ENCODE data around the gene USP6NL.

USP6NL gene

DNA sequence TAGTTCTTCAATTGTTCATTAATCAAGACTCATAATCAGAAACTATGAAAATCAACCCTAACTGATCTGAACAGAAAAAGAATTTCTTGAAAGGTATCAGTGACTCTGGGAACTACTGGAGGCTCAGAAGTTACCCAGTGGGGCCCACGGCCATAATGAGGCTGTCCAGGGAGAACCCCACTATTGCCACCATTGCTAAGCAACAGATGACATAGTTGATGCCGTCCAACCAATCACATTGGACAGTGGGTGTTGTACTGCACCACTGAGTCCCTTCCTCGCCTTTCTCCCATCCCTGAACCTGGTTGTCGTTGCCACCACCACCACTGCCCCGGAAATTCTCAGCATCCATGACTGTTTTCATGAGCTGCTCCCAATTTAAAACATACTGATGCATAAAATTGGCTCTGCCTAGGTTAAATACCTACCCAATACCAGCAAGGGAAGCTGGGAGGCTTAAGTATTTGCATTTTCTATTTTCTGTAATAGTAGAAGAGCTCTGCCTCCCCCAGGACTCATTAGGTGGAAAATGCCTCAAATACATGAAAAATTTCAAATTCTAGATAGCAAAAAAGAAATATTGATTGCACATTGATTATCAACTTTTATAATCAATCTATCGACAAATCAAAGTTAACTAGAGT lies 26.7 kb upstream of the USP6NL start:
- Histone ChIP-seq H4K8ac (ENCODE audit: low read depth, low read length) (no peak overlapping the region), H3K4me1 (ENCODE audit: control insufficient read depth, low read depth, low read length) (peaks cover 7% of the 10 kb centered on the region), H2BK15ac (replicated peaks; ENCODE audit: low read depth) (no peak overlapping the region), H3K4ac (ENCODE audit: low read depth, low read length) (no peak overlapping the region), H3K18ac (ENCODE audit: low read length) (no peak overlapping the region), H2BK120ac (ENCODE audit: low read depth, low read length) (no peak overlapping the region), H3K79me1 (ENCODE audit: low read length) (no peaks in the 10 kb centered on the region), H3K9ac (ENCODE audit: low read length) (no peak overlapping the region), H3K4me2 (ENCODE audit: low read length) (no peak overlapping the region), H4K5ac (ENCODE audit: low read length) (no peak overlapping the region), H3K27ac (ENCODE audit: low read depth, low read length) (no peak overlapping the region), H3K79me2 (ENCODE audit: control insufficient read depth, insufficient read depth, low read length) (no peaks in the 10 kb centered on the region), H2BK5ac (ENCODE audit: low read length) (no peak overlapping the region), H3K36me3 (ENCODE audit: control insufficient read depth, insufficient read depth, low read length) (no peaks in the 10 kb centered on the region), H3K27me3 (ENCODE audit: insufficient read depth, low read length, poor library complexity) (no peaks in the 10 kb centered on the region), H3K4me3 (ENCODE audit: low read length) (no peak overlapping the region), H3K23ac (ENCODE audit: low read length) (no peak overlapping the region), H2AK5ac (ENCODE audit: low read length) (no peak overlapping the region), H3K56ac (ENCODE audit: low read length) (no peak overlapping the region)
- no CpG with 5 or more reads among the region's 6 CpGs for WGBS (ENCODE audit: extremely low coverage, insufficient coverage, low lambda C conversion rate)
- no peak for DNase-seq

DNA sequence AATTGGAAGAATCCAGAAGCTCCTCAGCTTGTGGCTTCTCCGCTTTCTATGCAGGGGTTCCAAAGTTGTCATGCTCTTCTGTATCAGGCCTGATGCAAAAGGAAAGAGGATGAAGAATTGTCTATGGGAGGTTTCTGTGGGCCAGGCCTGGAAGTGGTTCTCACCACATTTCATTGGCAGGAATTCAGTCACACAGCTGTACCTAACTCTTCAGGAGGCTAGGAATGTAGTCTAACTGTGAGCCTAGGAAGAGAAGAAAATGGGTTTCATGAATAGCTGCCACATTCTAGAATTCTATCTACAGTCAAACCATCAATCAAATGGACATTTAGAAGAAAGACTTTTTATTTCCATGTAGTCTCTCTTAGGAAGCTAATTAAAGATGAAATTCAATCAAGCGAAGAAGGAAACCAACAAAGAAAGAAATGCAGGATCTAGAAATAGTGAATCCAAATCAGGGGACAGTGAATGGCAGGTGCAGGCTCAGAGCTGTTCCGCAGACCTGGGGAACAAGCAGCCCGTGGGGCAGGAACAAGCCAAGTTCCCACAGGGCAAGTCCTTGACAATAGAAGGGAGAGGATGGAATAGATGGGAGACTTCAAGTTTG lies 25.4 kb upstream of the USP6NL start:
- Histone ChIP-seq H3K56ac (ENCODE audit: low read length) (no peak overlapping the region), H3K4me1 (ENCODE audit: control insufficient read depth, low read depth, low read length) (peaks cover 5% of the 10 kb centered on the region), H3K18ac (ENCODE audit: low read length) (no peak overlapping the region), H2AK5ac (ENCODE audit: low read length) (no peak overlapping the region), H3K4ac (ENCODE audit: low read depth, low read length) (no peak overlapping the region), H4K8ac (ENCODE audit: low read depth, low read length) (no peak overlapping the region), H3K27ac (ENCODE audit: low read depth, low read length) (no peak overlapping the region), H3K36me3 (ENCODE audit: control insufficient read depth, insufficient read depth, low read length) (no peaks in the 10 kb centered on the region), H2BK15ac (replicated peaks; ENCODE audit: low read depth) (no peak overlapping the region), H3K9ac (ENCODE audit: low read length) (no peak overlapping the region), H3K27me3 (ENCODE audit: insufficient read depth, low read length, poor library complexity) (no peaks in the 10 kb centered on the region), H4K5ac (ENCODE audit: low read length) (no peak overlapping the region), H2BK5ac (ENCODE audit: low read length) (no peak overlapping the region), H3K79me2 (ENCODE audit: control insufficient read depth, insufficient read depth, low read length) (no peaks in the 10 kb centered on the region), H3K4me2 (ENCODE audit: low read length) (no peak overlapping the region), H2BK120ac (ENCODE audit: low read depth, low read length) (no peak overlapping the region), H3K23ac (ENCODE audit: low read length) (no peak overlapping the region), H3K79me1 (ENCODE audit: low read length) (no peaks in the 10 kb centered on the region), H3K4me3 (ENCODE audit: low read length) (no peak overlapping the region)
- no CpG with 5 or more reads among the region's 4 CpGs for WGBS (ENCODE audit: extremely low coverage, insufficient coverage, low lambda C conversion rate)
- no peak for DNase-seq

DNA sequence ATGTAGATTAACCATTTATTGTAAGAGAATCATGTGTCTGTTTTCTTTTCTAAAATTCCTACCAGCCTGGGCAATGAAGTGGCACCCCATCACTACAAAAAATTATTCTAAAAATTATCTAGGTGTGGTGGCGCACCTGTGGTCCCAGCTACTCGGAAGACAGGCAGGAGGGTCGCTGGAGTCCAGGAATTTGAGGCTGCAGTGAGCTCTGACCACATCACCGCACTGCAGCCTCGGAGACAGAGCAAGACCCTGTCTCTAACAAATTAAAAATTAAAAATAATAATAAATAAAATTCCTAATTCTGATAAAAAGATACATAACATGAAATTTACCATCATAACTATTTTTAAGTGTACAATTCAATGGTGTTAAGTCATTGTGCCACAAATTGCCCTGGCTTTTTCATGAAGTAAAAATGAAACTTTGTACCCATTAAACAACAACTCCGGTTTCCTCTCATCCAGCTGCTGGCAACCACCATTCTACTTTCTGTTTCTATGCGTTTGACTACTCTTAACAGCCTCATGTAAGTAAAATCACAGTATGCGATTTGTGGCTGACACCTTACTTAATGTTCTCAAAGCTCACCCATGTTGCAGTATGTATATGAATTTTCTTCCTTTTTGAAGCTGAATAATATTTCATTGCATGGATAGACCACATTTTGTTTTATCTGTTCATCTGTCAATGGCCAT lies 20.6 kb upstream of the USP6NL start:
- Histone ChIP-seq H3K9ac (ENCODE audit: low read length) (no peak overlapping the region), H3K4me3 (ENCODE audit: low read length) (no peak overlapping the region), H3K4me1 (ENCODE audit: control insufficient read depth, low read depth, low read length) (no peaks in the 10 kb centered on the region), H2BK5ac (ENCODE audit: low read length) (no peak overlapping the region), H3K27me3 (ENCODE audit: insufficient read depth, low read length, poor library complexity) (no peaks in the 10 kb centered on the region), H3K4me2 (ENCODE audit: low read length) (no peak overlapping the region), H3K79me2 (ENCODE audit: control insufficient read depth, insufficient read depth, low read length) (no peaks in the 10 kb centered on the region), H3K27ac (ENCODE audit: low read depth, low read length) (no peak overlapping the region), H3K18ac (ENCODE audit: low read length) (no peak overlapping the region), H2BK15ac (replicated peaks; ENCODE audit: low read depth) (no peak overlapping the region), H3K36me3 (ENCODE audit: control insufficient read depth, insufficient read depth, low read length) (no peaks in the 10 kb centered on the region), H3K4ac (ENCODE audit: low read depth, low read length) (no peak overlapping the region), H4K5ac (ENCODE audit: low read length) (no peak overlapping the region), H2BK120ac (ENCODE audit: low read depth, low read length) (no peak overlapping the region), H3K23ac (ENCODE audit: low read length) (no peak overlapping the region), H3K56ac (ENCODE audit: low read length) (no peak overlapping the region), H4K8ac (ENCODE audit: low read depth, low read length) (no peak overlapping the region), H3K79me1 (ENCODE audit: low read length) (no peaks in the 10 kb centered on the region), H2AK5ac (ENCODE audit: low read length) (no peak overlapping the region)
- no CpG with 5 or more reads among the region's 8 CpGs for WGBS (ENCODE audit: extremely low coverage, insufficient coverage, low lambda C conversion rate)
- DNase-seq, result no peak

DNA sequence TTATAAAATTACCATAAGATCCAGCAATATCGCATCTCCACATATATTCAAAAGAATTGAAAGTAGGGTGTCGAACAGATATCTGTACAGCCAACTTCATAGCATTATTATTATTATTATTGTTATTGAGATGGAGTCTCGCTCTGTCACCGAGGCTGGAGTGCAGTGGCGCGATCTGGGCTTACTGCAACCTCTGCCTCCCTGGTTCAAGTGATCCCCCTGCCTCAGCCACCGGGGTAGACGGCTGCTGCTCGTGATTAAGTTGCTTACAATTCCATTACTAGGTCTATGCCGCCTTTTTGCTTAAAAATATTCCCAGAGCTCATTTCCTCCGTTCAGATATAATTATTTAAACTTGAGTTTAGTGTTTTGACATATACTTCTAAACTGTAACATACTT lies 19.8 kb upstream of the USP6NL start:
- Histone ChIP-seq H3K9ac (ENCODE audit: low read length) (no peak overlapping the region), H2BK15ac (replicated peaks; ENCODE audit: low read depth) (no peak overlapping the region), H3K4me2 (ENCODE audit: low read length) (no peak overlapping the region), H3K56ac (ENCODE audit: low read length) (no peak overlapping the region), H4K8ac (ENCODE audit: low read depth, low read length) (no peak overlapping the region), H3K27me3 (ENCODE audit: insufficient read depth, low read length, poor library complexity) (no peaks in the 10 kb centered on the region), H2BK5ac (ENCODE audit: low read length) (no peak overlapping the region), H3K4ac (ENCODE audit: low read depth, low read length) (no peak overlapping the region), H2AK5ac (ENCODE audit: low read length) (no peak overlapping the region), H3K23ac (ENCODE audit: low read length) (no peak overlapping the region), H3K4me1 (ENCODE audit: control insufficient read depth, low read depth, low read length) (no peaks in the 10 kb centered on the region), H3K79me2 (ENCODE audit: control insufficient read depth, insufficient read depth, low read length) (no peaks in the 10 kb centered on the region), H3K79me1 (ENCODE audit: low read length) (no peaks in the 10 kb centered on the region), H4K5ac (ENCODE audit: low read length) (no peak overlapping the region), H3K4me3 (ENCODE audit: low read length) (no peak overlapping the region), H2BK120ac (ENCODE audit: low read depth, low read length) (no peak overlapping the region), H3K36me3 (ENCODE audit: control insufficient read depth, insufficient read depth, low read length) (no peaks in the 10 kb centered on the region), H3K27ac (ENCODE audit: low read depth, low read length) (no peak overlapping the region), H3K18ac (ENCODE audit: low read length) (no peak overlapping the region)
- WGBS (ENCODE audit: extremely low coverage, insufficient coverage, low lambda C conversion rate), result no CpG with 5 or more reads among the region's 11 CpGs
- DNase-seq, result no peak

DNA sequence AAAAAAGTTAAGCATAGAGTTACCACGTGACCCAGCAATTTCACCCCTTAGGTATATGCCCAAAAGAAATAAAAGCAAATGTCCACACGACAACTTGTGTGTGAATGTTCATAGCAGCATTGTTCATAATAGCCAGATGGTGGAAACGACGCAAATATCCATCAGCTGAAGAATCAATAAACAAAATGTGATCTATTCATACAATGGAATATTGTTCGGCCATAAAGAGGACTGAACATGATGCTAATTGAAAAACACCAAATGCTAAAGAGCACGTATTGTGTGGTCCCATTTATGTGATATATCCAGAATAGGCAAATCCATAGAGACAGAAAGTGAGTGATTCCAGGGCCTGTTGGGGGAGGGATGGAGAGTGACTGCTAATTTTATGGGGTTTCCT lies 18.3 kb upstream of the USP6NL start:
- H3K23ac ChIP-seq (ENCODE audit: low read length), result no peak overlapping the region
- no peak overlapping the region for H4K8ac ChIP-seq (ENCODE audit: low read depth, low read length)
- no peak overlapping the region for H3K27ac ChIP-seq (ENCODE audit: low read depth, low read length)
- H3K18ac ChIP-seq (ENCODE audit: low read length), result no peak overlapping the region
- H2BK15ac ChIP-seq (replicated peaks; ENCODE audit: low read depth), result no peak overlapping the region
- H3K9ac ChIP-seq (ENCODE audit: low read length), result no peak overlapping the region
- no peaks in the 10 kb centered on the region for H3K79me1 ChIP-seq (ENCODE audit: low read length)
- no peak overlapping the region for H3K4me2 ChIP-seq (ENCODE audit: low read length)
- no peaks in the 10 kb centered on the region for H3K36me3 ChIP-seq (ENCODE audit: control insufficient read depth, insufficient read depth, low read length)
- no peak overlapping the region for H2BK5ac ChIP-seq (ENCODE audit: low read length)
- no peak overlapping the region for H3K4me3 ChIP-seq (ENCODE audit: low read length)
- H4K5ac ChIP-seq (ENCODE audit: low read length), result no peak overlapping the region
- H2BK120ac ChIP-seq (ENCODE audit: low read depth, low read length), result no peak overlapping the region
- no peak overlapping the region for H3K4ac ChIP-seq (ENCODE audit: low read depth, low read length)
- H3K4me1 ChIP-seq (ENCODE audit: control insufficient read depth, low read depth, low read length), result no peaks in the 10 kb centered on the region
- H2AK5ac ChIP-seq (ENCODE audit: low read length), result no peak overlapping the region
- DNase-seq, result no peak
- H3K27me3 ChIP-seq (ENCODE audit: insufficient read depth, low read length, poor library complexity), result no peaks in the 10 kb centered on the region
- H3K79me2 ChIP-seq (ENCODE audit: control insufficient read depth, insufficient read depth, low read length), result no peaks in the 10 kb centered on the region
- H3K56ac ChIP-seq (ENCODE audit: low read length), result no peak overlapping the region
- no CpG with 5 or more reads among the region's 6 CpGs for WGBS (ENCODE audit: extremely low coverage, insufficient coverage, low lambda C conversion rate)
